ENCODE measurements around the gene SYNE3.

- no peak for TF ChIP-seq CTCF (conservative IDR thresholded peaks at IDR 0.05; ENCODE audit: low read depth, low read length)
- no peak for TF ChIP-seq EZH2 (IDR thresholded peaks at IDR 0.05; ENCODE audit: low read length, unreplicated experiment)
- no peak for TF ChIP-seq EZH2phosphoT487 (IDR thresholded peaks at IDR 0.05; ENCODE audit: borderline replicate concordance, low read length)
Observed at GRCh38 chr14:95475540-95476240, 40.8 kb downstream of the SYNE3 start.
